Spleen (tissue), 11 donors: Measurements from ENCODE around the gene DIAPH1. TPM values are rescaled to one million over a fixed set of nuclear protein-coding genes. Genes with fewer than 3 reads are reported as not detected.

Experiments used
- DNase-seq: peaks from one replicate; pipeline ENCODE4 v3.0.0-alpha.2; 2020
- H3K27ac ChIP-seq, 8 donors: fragments of 200-600 bp; sonication (generic) in 7 of 8; 1 replicate in 4 of 8; 2 replicates in 4 of 8; pipeline versions ENCODE4 v1.5.0 to v1.8.0; 2016 to 2021; ENCODE audit warnings: inconsistent platforms in 4 of 8, mild to moderate bottlenecking in 4 of 8, moderate library complexity in 1 of 8
- H3K27me3 ChIP-seq, 7 donors: fragments of 200-600 bp; sonication (generic) in 6 of 7; replicated peaks in 1 of 7; 1 replicate in 4 of 7; 2 replicates in 3 of 7; pipeline versions ENCODE4 v1.5.0 to v1.8.0; 2016 to 2021; ENCODE audit warnings: inconsistent platforms in 3 of 7, mild to moderate bottlenecking in 1 of 7
- H3K36me3 ChIP-seq, 6 donors: fragments of 200-600 bp; sonication (generic) in 5 of 6; 1 replicate in 4 of 6; 2 replicates in 2 of 6; pipeline versions ENCODE4 v1.5.0 to v1.8.0; 2016 to 2021; ENCODE audit warnings: inconsistent platforms in 2 of 6
- H3K4me1 ChIP-seq, 6 donors: fragments of 200-600 bp; sonication (generic) in 5 of 6; 1 replicate in 3 of 6; 2 replicates in 3 of 6; pipeline versions ENCODE4 v1.5.0 to v1.8.0; 2016 to 2021; ENCODE audit warnings: inconsistent platforms in 3 of 6
- H3K4me3 ChIP-seq, 8 donors: fragments of 200-600 bp; sonication (generic) in 7 of 8; 1 replicate in 4 of 8; 2 replicates in 4 of 8; pipeline versions ENCODE4 v1.5.0 to v1.8.0; 2016 to 2021; ENCODE audit warnings: inconsistent platforms in 4 of 8, mild to moderate bottlenecking in 4 of 8, moderate library complexity in 2 of 8
- H3K9me3 ChIP-seq, 8 donors: fragments of 200-600 bp; sonication (generic) in 7 of 8; 1 replicate in 4 of 8; 2 replicates in 4 of 8; pipeline versions ENCODE4 v1.5.0 to v1.8.0; 2016 to 2021; ENCODE audit warnings: inconsistent platforms in 4 of 8
- POLR2A ChIP-seq, 3 donors: fragments of 450-650 bp; IDR thresholded peaks; one replicate each; pipeline ENCODE4 v1.5.1; 2017; ENCODE audit warnings: antibody characterized with exemption in 3 of 3, mild to moderate bottlenecking in 1 of 3
- POLR2AphosphoS5 ChIP-seq, 3 donors: sonication (generic); formaldehyde crosslinking; IDR thresholded peaks; one replicate each; pipeline ENCODE4 v1.5.1; 2017; ENCODE audit warnings: antibody characterized with exemption in 3 of 3
- WGBS, 5 donors: extraction: QIAGEN DNeasy Blood & Tissue Kit in 3 of 5; methylation state at CpG; one replicate each; pipeline versions ENCODE4 v1.1.5 to v1.1.7; 2013 to 2018; 5-methylcytosine and 5-hydroxymethylcytosine counted together
- intact Hi-C: fragments of 100-400 bp; cut with DNase I; formaldehyde crosslinking; loops from one replicate; pipeline ENCODE4 v1.15.0; 2023; ENCODE audit warnings: low total_unique reads
- polyA plus RNA-seq, 3 donors: library from polyadenylated mRNA; stranded (reverse); fragments of 200-250 nt; gene quantifications; one replicate each; pipeline ENCODE4 v1.2.1, GENCODE V29; 2013
- total RNA-seq, 7 donors: library from RNA; depleted of rRNA in 3 of 7; stranded (reverse); fragments of >200 nt in 3 of 7; fragmentation: NEBNext Ultra II Directional in 4 of 7; extraction: Animal tissue kit (Norgen Biotek cat#: 25700) in 4 of 7; gene quantifications; one replicate each; pipeline versions ENCODE4 v1.1.0 to v1.2.1, GENCODE V29; 2016 to 2021
- TF ChIP-seq, protein P1 (sequence below), 11 experiments: fragments of 200-600 bp in 7 of 11; fragments of 450-650 bp in 4 of 11; sonication (generic) in 4 of 11; IDR thresholded peaks in 8 of 11; conservative IDR thresholded peaks in 3 of 11; 1 replicate in 7 of 11; 2 replicates in 4 of 11; pipeline versions ENCODE4 v1.4.0 to v1.8.0; 2016 to 2021; ENCODE audit warnings: antibody characterized with exemption in 11 of 11, inconsistent platforms in 4 of 11, mild to moderate bottlenecking in 1 of 11
- donor health status: healthy with polysubstance abuse.
- donor health status: DM: no; HTN: no; CAD: no; lungs with moderate emphysema.
- donor health status: DM: no; HTN: no; CAD: no.
- donor health status: Bipolar disorder and iron deficiency.
- donor health status: healthy.
- donor health status: DM: no; HTN: no; CAD: no.
- donor health status: DM: yes; HTN: yes; CAD: no.

The DIAPH1 gene
- total and polyA plus RNA-seq, 10 donors: 35.4 to 123 (median 81.5) TPM

DNA sequence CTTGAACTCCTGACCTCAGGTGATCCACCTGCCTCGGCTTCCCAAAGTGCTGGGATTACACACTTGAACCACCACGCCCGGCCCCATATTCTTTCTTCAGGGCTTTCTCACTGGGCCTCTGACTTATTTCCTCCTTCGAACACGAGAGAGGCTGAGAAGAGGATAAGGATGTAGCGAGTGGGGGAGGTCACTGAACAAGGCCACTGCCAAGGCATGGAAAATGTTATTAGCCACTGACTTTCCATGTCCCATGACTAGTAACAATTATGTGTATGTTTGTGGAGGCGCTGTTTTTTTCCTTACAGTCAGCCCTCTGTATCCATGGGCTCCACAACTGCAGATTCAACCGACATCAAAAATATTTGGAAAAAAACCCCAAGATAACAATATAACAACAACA, 44.7 kb upstream of the DIAPH1 start:
- no peak overlapping the region for H3K4me3 ChIP-seq
- DNase-seq: peak; percentile 14
- H3K36me3 ChIP-seq: peaks cover 0 to 68% (median 2%) of the 10 kb centered on the region in 6 donors
- H3K27ac ChIP-seq: no peak overlapping the region
- TF ChIP-seq POLR2A (IDR thresholded peaks at IDR 0.05) (no peak), POLR2AphosphoS5 (IDR thresholded peaks at IDR 0.05) (no peak)
- TF ChIP-seq, protein P1, sequence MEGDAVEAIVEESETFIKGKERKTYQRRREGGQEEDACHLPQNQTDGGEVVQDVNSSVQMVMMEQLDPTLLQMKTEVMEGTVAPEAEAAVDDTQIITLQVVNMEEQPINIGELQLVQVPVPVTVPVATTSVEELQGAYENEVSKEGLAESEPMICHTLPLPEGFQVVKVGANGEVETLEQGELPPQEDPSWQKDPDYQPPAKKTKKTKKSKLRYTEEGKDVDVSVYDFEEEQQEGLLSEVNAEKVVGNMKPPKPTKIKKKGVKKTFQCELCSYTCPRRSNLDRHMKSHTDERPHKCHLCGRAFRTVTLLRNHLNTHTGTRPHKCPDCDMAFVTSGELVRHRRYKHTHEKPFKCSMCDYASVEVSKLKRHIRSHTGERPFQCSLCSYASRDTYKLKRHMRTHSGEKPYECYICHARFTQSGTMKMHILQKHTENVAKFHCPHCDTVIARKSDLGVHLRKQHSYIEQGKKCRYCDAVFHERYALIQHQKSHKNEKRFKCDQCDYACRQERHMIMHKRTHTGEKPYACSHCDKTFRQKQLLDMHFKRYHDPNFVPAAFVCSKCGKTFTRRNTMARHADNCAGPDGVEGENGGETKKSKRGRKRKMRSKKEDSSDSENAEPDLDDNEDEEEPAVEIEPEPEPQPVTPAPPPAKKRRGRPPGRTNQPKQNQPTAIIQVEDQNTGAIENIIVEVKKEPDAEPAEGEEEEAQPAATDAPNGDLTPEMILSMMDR (IDR thresholded peaks at IDR 0.05 in 8 of 11, conservative IDR thresholded peaks at IDR 0.05 in 3 of 11): no peak
- peaks cover 5 to 9% (median 7%) of the 10 kb centered on the region in 6 donors for H3K4me1 ChIP-seq
- no peaks in the 10 kb centered on the region for H3K9me3 ChIP-seq
- no peaks in the 10 kb centered on the region for H3K27me3 ChIP-seq
- WGBS, 5 donors: 74 to 88% (median 87%) methylated on average over 8 of the region's 8 CpGs
- intact Hi-C loops: no loop called here

DNA sequence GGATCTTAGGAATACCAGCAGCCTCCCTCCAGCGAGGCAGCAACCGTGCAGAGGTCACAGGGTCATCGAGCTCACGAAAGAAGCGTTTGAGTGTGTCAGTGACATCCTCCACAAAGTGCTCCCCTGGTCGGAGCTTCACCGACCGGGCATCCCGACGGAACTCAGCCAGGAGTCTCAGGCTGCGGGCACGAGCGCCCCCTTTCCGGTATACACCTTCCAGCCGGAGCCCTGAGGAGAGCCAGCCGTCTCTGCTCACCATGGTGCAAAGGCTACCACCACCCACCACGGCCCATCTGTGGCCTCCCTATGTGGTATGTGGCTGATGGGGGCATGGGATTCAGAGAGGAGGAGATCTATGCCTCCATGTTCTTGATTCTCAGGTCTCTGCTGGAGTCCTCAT, 43.2 kb upstream of the DIAPH1 start:
- intact Hi-C loops: no loop called here
- H3K4me3 ChIP-seq: no peak overlapping the region
- no peak overlapping the region for H3K27ac ChIP-seq
- peaks cover 0 to 78% (median 2%) of the 10 kb centered on the region in 6 donors for H3K36me3 ChIP-seq
- peaks cover 5 to 9% (median 7%) of the 10 kb centered on the region in 6 donors for H3K4me1 ChIP-seq
- H3K9me3 ChIP-seq: no peaks in the 10 kb centered on the region
- no peaks in the 10 kb centered on the region for H3K27me3 ChIP-seq
- WGBS, 5 donors: 88 to 96% (median 88%) methylated on average over 14 to 17 of the region's 17 CpGs
- TF ChIP-seq POLR2AphosphoS5 (IDR thresholded peaks at IDR 0.05): no peak
- no peak for TF ChIP-seq POLR2A (IDR thresholded peaks at IDR 0.05)
- TF ChIP-seq, protein P1 (IDR thresholded peaks at IDR 0.05 in 8 of 11, conservative IDR thresholded peaks at IDR 0.05 in 3 of 11): no peak
- DNase-seq: no peak

DNA sequence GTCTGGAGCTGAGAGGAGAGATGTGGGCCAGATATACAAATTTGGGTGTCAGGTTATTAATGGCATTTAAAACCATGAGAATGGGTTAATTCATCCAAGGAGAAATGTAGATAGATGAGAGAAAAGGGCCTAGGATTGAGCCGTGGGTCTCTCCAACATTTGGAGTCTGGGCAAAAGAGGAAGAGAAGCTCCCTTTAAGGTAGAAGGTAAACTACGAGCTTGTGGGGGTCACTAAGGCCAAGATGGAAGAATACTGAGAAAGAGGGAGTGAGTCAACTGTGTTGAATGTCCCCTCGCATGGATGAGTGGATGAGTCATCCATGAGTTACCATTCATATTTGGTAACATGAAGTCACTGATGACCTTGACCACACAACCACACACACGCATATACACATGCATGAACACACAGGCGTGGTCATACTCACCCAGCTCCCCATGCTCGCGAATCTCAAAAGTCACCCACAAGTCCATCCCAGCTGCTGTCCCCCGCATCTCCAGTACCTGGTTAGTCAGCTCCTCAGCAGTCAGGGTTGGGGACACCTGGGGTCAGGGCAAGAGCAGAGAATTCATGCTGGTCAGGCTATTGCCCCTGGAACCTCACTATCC, 39.2 kb upstream of the DIAPH1 start:
- WGBS, 5 donors: 71 to 84% (median 75%) methylated on average over 8 of the region's 8 CpGs
- no peak for DNase-seq

DNA sequence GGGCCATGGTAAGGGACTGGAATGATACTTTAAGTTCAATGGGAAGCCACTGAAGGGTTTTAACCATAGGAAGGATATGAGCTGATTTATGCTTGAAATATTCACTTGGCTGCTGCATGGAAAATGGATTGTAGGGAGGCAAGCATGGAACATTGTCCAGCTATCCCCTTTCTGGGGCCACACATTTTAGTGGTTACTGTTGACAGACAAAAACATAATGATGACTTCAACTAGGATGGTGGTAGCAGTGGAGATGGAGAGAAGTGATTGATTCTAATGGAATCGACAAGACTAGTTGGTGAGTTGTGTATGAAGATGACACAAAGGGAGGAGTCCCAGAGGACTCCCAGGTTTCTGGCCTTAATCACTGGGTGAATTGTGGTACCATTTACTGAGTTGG, 38.6 kb upstream of the DIAPH1 start:
- Histone ChIP-seq H3K9me3 (no peaks in the 10 kb centered on the region), H3K27me3 (no peaks in the 10 kb centered on the region), H3K4me3 (no peak overlapping the region), H3K27ac (no peak overlapping the region), H3K4me1 (no peaks in the 10 kb centered on the region), H3K36me3 (peaks cover 0 to 81% (median 8%) of the 10 kb centered on the region in 6 donors)
- no peak for DNase-seq
- TF ChIP-seq, protein P1 (IDR thresholded peaks at IDR 0.05 in 8 of 11, conservative IDR thresholded peaks at IDR 0.05 in 3 of 11): no peak
- TF ChIP-seq POLR2AphosphoS5 (IDR thresholded peaks at IDR 0.05): no peak
- TF ChIP-seq POLR2A (IDR thresholded peaks at IDR 0.05): no peak
- intact Hi-C loops: no loop called here
- WGBS, 5 donors: 96 to 100% (median 97%) methylated on average over 1 of the region's 1 CpG

More for the DNA sequence above, 39.2 kb upstream of the DIAPH1 start:
- Histone ChIP-seq H3K4me3 (no peak overlapping the region), H3K36me3 (peaks cover 0 to 87% (median 8%) of the 10 kb centered on the region in 6 donors), H3K4me1 (no peaks in the 10 kb centered on the region), H3K27me3 (no peaks in the 10 kb centered on the region), H3K9me3 (no peaks in the 10 kb centered on the region), H3K27ac (no peak overlapping the region)
- TF ChIP-seq POLR2A (IDR thresholded peaks at IDR 0.05): no peak
- no peak for TF ChIP-seq POLR2AphosphoS5 (IDR thresholded peaks at IDR 0.05)
- TF ChIP-seq, protein P1 (IDR thresholded peaks at IDR 0.05 in 8 of 11, conservative IDR thresholded peaks at IDR 0.05 in 3 of 11): no peak
- intact Hi-C loops: no loop called here
